Mammary epithelial cell (primary cell): Measurements from ENCODE around the gene MTRFR.

Source experiments
- CTCF ChIP-seq, 2 donors: IDR thresholded peaks in 1 of 2; conservative IDR thresholded peaks in 1 of 2; 2 replicates each; pipeline ENCODE4 v1.5.1; 2011 to 2012; ENCODE audit warnings: inconsistent platforms in 2 of 2, low read length in 2 of 2, mild to moderate bottlenecking in 2 of 2, control low read depth in 1 of 2, low read depth in 1 of 2; ENCODE audit not compliant: insufficient read depth in 1 of 2; ENCODE audit errors: extremely low read depth in 1 of 2
- EZH2 ChIP-seq: IDR thresholded peaks from 2 replicates; pipeline ENCODE4 v1.6.1; 2012; ENCODE audit warnings: low read length, inconsistent platforms, borderline replicate concordance

GRCh38 chr12:123278101-123278627 lies 44.9 kb downstream of the MTRFR start:
- TF ChIP-seq CTCF (conservative IDR thresholded peaks at IDR 0.05 in 1 of 2, IDR thresholded peaks at IDR 0.05 in 1 of 2; ENCODE audit: extremely low read depth in 1 of 2, insufficient read depth in 1 of 2, low read depth in 1 of 2, low read length in 2 of 2) (no peak), EZH2 (no peak)
